ENCODE results near the gene ATOH8.

DNA sequence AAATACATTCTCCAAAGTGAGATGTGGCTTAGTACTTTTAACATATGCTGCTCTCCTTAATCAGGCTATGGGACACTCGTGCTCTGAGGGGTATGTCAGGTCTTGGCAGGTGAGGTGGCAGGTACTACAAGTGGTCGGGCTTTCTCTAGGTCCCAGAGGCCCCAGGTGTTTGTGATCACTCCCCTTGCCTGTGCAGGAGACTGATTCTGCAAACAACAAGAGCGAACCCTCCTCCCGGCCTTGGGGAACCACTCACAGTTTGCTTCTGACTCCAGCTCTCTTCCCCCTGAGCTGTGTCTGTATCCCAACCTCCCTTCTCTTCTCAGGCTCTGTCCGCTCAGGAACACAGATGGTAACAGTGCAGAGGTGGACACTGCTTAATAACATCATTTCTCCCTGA is 48.1 kb downstream of the ATOH8 start:
- TF ChIP-seq EZH2 (IDR thresholded peaks at IDR 0.05; ENCODE audit: insufficient read depth, low read length): no peak
- TF ChIP-seq, protein P1, sequence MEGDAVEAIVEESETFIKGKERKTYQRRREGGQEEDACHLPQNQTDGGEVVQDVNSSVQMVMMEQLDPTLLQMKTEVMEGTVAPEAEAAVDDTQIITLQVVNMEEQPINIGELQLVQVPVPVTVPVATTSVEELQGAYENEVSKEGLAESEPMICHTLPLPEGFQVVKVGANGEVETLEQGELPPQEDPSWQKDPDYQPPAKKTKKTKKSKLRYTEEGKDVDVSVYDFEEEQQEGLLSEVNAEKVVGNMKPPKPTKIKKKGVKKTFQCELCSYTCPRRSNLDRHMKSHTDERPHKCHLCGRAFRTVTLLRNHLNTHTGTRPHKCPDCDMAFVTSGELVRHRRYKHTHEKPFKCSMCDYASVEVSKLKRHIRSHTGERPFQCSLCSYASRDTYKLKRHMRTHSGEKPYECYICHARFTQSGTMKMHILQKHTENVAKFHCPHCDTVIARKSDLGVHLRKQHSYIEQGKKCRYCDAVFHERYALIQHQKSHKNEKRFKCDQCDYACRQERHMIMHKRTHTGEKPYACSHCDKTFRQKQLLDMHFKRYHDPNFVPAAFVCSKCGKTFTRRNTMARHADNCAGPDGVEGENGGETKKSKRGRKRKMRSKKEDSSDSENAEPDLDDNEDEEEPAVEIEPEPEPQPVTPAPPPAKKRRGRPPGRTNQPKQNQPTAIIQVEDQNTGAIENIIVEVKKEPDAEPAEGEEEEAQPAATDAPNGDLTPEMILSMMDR (IDR thresholded peaks at IDR 0.05; ENCODE audit: insufficient read depth, low read depth, low read length): no peak
